Measurements from ENCODE around the gene SNTB2.

DNA sequence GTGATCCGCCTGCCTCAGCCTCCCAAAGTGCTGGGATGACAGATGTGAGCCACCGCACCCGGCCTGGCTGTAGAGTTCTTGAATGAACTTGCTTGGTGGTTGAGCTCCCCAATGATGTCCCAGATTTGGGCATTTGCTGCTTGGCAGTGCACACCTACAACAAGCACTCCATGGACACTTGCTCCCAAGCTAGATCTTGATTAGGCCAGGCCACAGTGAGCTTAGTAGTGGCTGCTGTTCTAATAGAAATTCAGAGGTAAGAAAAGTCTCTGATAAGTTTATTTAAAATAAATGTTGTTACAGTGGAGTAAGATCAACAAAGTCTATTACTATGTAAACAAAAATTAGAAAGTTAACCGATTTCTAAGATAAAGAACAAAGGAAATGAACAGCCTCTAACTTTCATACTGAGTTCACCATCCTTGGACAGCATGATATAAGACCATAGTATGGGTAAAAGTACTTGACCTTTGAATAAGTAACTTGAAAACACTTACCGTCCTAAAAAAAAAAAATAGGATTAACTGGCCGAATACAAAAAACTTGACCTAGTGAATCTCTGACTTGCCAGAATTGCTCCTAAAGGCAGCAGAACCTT lies 163.7 kb downstream of the SNTB2 start:
- TF ChIP-seq CHD2 (IDR thresholded peaks at IDR 0.05; ENCODE audit: low read depth, low read length) (no peak), EZH2 (IDR thresholded peaks at IDR 0.05; ENCODE audit: borderline replicate concordance, low read depth, low read length) (no peak), ZKSCAN1 (IDR thresholded peaks at IDR 0.05; ENCODE audit: low read depth, low read length) (no peak)

All from K562 (cell line).